HK-2 (cell line): ENCODE data around the gene VCX3B.
"Not testable (repeated sequence)": the region's sequence is repeated elsewhere in the genome, so short reads cannot be mapped to it uniquely, and the experiment has no call there.

ENCODE experiments used
- DNase-seq: peaks from one replicate; pipeline ENCODE4 v3.0.0-alpha.2; 2018; ENCODE audit not compliant: unreplicated experiment

Gene VCX3B

DNA sequence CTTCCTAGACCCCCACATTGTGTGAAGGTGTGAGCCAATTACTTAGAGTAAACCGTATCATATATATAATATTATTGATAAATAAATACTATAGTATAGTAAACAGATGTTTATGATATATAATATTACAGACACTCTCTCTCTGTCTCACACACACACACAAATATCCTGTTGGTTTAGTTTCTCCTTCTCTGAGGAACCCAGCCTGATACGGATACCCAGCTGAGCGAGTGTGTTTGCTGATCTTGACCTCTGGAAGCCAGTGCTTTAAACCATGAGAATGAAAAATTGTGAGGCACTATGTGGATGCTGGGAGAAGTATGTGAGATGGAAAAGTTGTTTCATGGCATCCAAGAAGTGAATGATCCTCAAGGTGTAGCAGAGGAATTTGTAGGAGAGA is at the start of gene VCX3B:
VCX3B (plus strand) TSS at position 301 of the 400 bp plus-strand sequence. CDS start 621 bp downstream, outside the sequence.
- DNase-seq, result not testable (repeated sequence)

DNA sequence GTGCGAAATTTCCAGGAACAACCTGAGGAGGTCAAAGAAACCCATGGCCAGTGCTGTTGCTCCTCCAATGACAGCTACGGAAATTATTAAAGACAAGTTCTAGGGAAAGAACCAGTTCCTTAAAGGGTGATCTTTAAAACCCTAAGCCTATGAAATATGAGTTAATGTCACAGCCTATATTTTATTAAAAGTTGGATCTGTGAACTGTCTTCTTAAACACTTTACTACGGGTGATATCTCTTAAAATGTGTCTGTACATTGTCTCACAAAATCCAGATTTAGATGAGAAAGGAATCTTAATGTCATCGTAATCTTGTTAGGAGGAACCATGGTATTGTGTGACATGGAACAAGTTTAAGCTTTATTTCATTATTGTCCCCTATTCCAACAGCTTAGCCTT is 46.3 kb upstream of the VCX3B start:
- DNase-seq, result no peak

DNA sequence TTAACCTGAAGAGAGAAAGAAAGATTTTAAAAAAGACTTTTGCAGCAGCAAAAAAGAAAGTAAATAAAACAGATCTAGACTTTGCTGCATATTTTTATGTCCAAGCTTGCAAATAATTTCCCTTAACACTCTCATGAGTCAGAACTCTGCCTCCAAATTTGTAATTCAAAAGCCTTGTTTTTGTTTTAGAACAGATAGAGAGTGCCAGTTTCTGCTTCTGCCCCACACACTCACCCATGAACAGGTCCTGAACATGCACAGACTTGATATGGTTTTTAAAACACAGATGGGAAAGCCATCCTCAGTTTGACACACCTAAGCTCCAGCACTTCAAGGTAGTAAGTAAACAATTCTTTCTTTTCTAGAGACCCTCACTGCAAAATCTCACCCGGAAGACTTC is 39.7 kb upstream of the VCX3B start:
- no peak for DNase-seq

DNA sequence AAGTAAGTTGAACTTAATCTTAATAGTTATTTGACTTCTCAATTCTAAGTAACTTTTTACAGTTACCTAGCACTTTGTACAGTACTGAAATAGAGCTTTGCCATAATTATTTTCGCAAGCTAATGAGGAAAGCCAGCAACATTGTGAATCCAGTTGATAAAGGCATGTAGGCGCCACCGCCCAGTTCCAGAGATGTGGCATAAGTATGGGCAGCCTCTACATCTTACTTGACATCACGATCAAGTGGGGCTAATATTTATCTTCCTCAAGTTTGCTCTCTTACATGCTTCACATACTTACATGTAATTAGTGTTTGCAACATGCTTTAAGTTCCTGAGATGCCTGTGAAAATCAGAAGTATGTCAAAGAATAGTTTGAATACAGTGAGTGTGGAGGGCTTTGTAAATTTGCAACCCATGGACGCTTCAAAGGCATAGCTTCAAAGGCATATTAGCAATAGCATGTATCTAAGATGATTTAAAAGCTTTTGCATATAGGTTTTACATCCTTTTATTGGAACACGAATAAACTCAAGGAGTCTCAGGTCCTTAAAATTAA is 34.9 kb upstream of the VCX3B start:
- DNase-seq, result no peak

DNA sequence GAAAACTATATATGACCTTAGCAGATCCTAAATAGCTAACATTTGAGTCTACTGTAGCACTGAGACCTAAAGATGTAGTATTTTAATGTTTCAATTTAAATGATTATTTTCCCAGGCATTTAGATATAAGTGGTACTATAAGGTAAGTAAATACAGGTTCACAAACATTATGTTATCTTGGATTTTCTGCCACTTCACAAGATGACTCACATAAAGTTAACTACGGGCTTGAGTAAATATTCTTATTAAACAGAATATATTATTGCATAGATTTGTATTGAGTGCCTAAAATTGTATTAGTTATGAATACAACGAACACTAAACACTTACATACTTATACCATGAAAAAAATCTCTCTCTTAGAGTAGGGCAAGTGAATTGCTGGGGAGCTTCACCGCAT is 34.2 kb upstream of the VCX3B start:
- DNase-seq, result no peak

DNA sequence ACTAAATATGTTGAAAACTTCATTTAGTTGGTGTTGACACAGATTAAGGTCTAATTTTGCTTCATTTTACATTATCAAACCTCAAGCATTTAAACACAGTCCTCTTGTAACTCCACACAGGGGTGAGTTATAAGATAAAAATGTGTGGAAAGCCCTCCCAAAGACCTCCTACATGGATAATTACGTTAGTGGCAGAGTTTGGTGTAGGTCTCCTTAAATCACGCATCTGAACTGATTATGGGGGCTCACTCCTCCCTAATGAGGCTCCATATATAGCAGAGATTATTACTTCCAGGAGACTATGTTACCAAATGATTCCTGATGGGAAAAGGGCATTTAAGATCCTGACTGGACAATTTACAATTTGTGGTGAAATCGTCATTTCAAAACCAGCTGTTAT is 32.2 kb upstream of the VCX3B start:
- no peak for DNase-seq

DNA sequence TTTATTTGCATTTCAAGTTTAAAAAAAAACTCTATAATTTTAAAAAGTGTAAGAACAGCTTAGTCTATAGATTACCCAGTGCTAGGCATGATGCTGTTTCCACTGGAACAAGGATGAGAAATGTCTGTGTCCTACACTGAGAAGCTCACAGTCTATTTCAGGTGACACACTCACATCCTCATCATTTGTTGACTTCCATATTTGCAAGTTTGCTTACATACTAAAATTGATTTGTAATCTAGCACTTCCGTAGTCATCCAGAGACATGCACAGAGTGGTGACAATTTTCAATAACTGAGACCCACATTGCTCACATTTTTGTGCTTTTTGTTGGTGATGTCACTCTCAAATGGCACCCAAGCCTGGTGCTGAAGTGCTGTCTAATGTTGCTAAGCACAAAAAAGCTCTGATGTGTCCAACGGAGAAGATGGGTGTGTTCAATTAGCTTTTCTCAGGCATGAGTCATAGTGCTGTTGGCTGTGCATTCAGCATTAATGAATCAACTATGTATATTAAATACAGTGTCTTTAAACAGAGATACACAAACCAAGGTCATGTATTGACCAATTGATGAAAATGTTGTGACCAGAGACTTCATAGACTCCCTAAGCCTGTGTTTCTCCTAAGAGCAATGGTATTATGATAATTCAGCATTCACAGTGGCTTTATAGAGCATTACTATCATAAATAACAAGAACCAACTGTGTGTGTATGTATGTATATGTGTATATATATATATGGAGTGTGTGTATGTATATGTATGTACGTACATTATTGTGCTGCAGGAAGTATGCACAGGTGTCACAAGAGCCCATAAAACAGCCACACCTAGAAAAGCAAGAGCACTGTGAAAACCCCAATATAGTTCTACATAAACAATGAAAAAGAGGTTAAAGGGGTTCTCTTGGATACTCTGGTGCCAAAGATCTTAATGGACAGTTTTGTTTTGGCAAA is 31.2 kb upstream of the VCX3B start:
- DNase-seq, result no peak

DNA sequence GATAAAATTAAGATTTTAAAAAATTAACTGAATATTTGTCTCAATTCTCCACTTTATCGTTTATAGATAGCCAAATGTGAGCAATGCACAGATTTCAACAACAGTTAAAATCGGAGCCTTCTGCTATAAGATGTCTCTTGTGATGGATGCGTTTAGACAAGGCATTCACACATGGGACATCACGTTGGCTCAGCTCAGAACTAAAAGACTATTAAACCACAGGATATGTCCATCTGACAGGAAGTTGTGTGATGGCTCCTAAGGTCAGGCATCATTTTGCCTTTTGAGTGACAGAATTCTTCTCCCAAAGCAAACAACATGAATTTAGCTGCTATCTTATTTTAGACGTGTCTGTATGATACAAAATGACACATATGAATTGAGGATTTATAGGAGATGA is 17.3 kb upstream of the VCX3B start:
- no peak for DNase-seq

DNA sequence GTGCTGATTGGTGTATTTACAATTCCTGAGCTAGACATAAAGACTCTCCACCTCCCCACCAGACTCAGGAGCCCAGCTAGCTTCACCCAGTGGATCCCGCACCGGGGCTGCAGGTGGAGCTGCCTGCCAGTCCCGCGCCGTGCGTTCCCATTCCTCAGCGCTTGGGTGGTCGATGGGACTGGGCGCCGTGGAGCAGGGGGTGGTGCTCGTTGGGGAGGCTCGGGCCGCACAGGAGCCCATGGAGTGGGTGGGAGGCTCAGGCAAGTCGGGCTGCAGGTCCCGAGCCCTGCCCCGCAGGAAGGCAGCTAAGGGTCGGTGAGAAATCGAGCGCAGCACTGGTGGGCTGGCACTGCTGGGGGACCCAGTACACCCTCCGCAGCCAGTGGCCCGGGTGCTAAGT is 12.3 kb upstream of the VCX3B start:
- not testable (repeated sequence) for DNase-seq

DNA sequence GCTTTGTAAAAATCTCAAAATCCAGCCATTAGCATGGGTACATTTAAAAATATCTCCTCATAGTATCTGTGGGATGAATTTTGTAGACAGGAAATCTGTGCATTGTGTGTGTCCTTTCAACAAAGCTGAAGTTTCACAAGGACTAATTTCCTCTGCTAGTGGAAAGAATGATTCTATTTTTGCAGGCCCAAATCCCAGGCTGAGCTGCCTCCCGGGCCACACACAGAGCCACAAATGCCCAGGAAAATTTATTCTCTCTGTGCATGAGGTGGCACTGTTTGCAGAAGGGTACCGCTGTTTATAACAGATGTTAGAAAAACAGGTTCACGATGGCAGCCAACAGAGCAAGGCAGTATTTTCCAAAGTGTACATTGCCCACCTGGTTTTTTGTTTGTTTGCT is 11.0 kb upstream of the VCX3B start:
- DNase-seq, result no peak

DNA sequence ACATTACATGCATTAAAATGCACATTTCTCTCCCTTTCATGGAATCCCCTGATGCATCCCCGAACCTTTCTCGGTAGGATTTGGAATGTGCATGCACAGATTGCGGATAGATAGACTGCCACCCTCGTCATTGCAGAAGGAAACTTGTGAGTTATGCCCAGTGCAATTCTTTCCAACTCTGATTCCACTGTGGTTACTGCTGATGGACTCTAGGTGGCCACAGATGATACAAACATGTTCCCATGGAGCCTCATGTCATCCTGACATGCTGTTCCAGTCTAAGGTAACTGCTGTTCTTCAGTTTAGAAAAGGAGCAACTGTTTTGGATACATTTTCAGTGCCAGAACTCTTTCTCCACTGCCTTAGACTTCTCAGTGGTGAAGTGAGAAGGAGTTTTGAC is 9.1 kb upstream of the VCX3B start:
- DNase-seq, result no peak

DNA sequence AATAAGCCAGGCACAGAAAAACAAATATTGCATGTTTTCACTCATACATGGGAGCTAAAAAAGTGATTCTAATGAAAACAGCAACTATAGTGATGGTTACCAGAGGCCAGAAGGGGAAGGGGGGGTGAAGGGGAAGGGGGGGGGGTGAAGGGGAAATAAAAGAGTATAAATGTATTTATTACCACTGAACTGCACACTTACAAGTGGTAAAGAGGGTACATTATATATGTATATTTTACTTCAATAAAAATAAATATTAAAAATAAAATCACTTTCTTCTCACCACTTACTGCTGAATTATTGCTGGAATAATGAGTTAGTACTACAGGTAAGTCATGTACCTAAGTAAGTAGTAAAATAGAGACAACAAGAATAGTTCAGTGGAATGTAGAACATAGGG is 2.1 kb upstream of the VCX3B start:
- no peak for DNase-seq

DNA sequence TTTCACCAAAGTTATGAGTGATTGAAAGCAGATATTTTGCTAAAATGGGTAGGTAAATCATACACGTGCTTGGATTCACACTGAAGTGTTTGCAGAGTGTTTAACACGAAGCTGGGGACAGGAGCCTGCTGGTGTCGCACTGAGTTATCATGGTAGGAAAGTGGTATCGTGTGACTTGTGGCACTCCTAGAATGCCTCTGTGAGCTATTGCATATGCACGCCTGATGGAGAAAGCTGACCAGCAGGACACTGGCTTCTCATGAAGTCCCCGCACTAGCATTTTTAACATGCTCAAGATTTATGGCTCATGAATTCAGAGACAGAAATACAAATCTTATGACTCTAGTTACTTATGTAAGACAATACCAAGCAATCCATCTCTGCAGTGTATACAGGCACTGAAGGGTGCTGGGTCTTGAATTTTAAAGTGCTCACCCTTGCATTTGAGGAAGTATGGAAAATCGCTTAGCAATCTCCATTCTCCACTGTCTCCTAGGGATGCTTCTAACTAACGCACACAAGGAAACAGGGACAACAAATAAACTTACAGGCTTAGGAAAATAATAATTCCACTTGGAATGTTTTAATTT is 19.8 kb downstream of the VCX3B start:
- no peak for DNase-seq

DNA sequence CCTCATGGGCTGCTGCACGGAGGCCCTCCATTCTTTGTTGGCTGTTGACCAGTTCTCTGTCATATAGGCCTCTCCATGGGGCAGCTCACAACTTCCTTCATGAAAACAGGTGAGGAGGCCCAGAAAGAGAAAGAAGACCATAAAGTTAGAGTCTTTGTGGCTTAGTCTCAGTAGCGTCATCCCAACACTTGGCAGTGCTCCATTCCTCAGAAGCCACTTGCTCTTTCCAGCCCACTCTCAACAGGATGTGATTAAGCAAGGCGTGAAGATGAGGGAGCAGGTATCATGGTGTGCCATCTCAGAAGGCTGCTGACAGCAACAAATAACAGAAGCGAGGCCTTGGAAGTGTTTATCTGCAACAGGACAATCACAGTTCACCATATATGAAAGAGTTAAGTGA is 30.4 kb downstream of the VCX3B start:
- DNase-seq, result peak; percentile 12

DNA sequence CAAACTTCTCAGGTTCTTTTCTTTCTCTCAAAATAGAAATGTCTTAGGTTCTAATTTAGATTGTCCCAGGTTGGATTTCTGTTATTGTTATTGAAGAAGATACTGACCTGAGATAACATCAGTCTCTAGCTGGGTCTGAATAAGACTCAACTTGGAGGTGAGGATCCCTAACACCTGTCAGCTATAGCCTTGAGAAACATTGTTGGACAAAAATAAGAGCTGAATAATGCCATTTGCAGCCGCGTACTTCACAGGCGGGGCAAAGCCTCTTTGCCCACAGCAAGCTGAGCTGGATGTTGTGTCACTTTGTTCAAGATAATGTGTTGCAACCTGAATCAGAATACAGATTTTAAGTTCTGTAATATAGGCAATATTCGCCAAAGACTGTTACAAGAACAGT is 35.6 kb downstream of the VCX3B start:
- DNase-seq, result no peak

DNA sequence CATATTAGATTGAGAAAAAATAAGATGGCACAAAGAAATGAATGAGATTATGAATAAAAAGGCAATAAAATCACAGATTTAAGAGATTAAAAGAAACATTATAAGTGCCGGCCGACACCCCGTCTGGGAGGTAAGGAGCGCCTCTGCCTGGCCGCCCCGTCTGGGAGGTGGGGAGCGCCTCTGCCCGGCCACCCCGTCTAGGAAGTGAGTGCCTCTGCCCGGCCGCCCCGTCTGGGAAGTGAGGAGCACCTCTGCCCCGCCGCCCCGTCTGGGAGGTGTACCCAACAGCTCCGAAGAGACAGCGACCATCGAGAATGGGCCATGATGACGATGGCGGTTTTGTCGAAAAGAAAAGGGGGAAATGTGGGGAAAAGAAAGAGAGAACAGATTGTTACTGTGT is 37.5 kb downstream of the VCX3B start:
- not testable (repeated sequence) for DNase-seq

DNA sequence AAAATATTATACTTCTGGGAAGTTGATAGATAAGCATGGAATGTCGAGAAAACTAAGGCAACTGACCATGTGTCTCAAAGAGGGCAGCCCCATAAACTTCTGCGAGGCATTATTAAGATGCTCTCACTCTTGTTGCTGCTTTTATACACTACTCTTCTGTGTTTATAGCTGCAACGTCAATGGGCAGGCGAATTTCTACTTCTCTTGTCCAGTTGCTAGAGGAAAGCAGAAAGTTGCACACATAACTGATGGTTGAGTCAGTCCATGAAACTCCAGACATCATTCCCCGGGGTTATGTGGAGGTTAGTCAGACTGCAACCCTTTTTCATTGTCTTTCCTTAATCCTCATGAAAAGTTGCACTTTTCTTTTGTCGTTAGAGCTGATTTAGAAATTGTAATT is 39.8 kb downstream of the VCX3B start:
- DNase-seq, result peak; percentile 16
